Measurements from ENCODE around the gene LPIN1. TPM values are rescaled to one million over a fixed set of nuclear protein-coding genes. Genes with fewer than 3 reads are reported as not detected.
"Not testable (repeated sequence)": the region's sequence is repeated elsewhere in the genome, so short reads cannot be mapped to it uniquely, and the experiment has no call there.

Gene LPIN1
- total RNA-seq, 1 donor from 2014 or later = 62.9 TPM

DNA sequence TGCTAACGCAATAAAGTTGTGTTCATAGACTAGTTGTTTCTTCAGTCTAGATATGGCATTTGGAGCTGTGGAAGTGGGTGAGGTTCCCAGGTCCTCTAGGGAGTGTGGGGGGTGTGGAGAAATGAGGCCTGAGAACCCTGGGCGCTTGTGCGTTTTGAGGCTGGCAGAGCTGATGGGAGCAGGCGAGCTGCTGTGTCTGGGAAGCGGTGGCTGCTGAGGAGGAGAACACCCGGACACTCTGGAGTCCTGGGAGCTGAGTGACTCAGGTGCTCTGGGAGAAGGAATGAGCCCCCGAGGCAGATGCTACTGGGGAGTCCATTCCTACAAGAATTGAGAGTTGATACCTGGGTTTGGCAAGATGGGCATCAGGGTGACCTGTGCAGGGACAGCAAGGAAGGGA, 67.5 kb downstream of the LPIN1 start:
- TF ChIP-seq, protein P1, sequence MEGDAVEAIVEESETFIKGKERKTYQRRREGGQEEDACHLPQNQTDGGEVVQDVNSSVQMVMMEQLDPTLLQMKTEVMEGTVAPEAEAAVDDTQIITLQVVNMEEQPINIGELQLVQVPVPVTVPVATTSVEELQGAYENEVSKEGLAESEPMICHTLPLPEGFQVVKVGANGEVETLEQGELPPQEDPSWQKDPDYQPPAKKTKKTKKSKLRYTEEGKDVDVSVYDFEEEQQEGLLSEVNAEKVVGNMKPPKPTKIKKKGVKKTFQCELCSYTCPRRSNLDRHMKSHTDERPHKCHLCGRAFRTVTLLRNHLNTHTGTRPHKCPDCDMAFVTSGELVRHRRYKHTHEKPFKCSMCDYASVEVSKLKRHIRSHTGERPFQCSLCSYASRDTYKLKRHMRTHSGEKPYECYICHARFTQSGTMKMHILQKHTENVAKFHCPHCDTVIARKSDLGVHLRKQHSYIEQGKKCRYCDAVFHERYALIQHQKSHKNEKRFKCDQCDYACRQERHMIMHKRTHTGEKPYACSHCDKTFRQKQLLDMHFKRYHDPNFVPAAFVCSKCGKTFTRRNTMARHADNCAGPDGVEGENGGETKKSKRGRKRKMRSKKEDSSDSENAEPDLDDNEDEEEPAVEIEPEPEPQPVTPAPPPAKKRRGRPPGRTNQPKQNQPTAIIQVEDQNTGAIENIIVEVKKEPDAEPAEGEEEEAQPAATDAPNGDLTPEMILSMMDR (IDR thresholded peaks at IDR 0.05) = no peak
- Histone ChIP-seq H3K36me3 (peaks cover 46% of the 10 kb centered on the region), H3K27me3 (no peaks in the 10 kb centered on the region), H3K9me3 (no peaks in the 10 kb centered on the region), H3K27ac (no peak overlapping the region), H3K4me1 (no peaks in the 10 kb centered on the region), H3K4me3 (no peak overlapping the region)
- DNase-seq = no peak
- no peak for ATAC-seq
- intact Hi-C loops (cut with DNase I) = no loop called here

DNA sequence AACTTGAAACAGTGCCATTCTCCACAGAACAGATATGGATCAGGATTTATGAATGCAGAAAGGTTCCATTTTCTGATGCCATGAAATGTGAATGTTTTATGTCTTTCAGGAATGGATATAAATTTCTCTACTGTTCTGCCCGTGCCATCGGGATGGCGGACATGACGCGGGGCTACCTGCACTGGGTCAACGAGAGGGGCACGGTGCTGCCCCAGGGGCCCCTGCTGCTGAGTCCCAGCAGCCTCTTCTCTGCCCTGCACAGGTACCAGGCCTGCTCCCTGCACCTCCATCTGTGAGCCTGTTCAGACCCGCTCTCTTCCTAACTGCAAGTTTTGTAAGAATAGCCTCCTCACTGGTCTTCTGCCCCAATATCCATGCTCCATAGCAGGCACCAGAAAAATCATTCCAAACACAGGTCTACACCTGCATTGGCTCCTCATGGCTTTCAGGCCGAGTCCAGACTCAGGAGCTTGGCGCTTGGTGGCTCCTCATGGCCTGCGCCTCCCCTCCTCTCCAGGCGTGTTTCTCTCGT, 68.6 kb downstream of the LPIN1 start:
- TF ChIP-seq, protein P1 (IDR thresholded peaks at IDR 0.05) = no peak
- ATAC-seq (no peak), DNase-seq (no peak)
- Histone ChIP-seq H3K4me1 (no peaks in the 10 kb centered on the region), H3K27me3 (no peaks in the 10 kb centered on the region), H3K36me3 (peaks cover 48% of the 10 kb centered on the region), H3K9me3 (no peaks in the 10 kb centered on the region), H3K27ac (no peak overlapping the region), H3K4me3 (no peak overlapping the region)
- intact Hi-C loops (cut with DNase I) = no loop called here

DNA sequence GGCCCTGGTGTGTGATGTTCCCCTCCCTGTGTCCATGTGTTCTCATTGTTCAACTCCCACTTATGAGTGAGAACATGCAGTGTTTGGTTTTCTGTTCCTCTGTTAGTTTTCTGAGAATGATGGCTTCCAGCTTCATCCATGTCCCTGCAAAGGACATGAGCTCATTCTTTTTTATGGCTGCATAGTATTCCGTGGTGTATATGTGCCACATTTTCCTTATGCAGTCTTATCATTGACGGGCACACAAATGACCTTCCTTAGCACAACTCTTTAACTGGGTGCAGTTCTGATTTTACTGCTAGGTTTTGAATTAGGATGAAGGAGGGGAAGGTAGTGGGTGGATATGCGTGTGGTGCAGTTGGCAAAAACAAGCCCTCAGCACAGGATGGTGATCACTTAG, 70.5 kb downstream of the LPIN1 start:
- H3K4me1 ChIP-seq; H3K27me3 ChIP-seq; H3K4me3 ChIP-seq; H3K27ac ChIP-seq; ATAC-seq; H3K9me3 ChIP-seq; DNase-seq; intact Hi-C loops (cut with DNase I): not testable (repeated sequence)
- peaks cover 53% of the 10 kb centered on the region for H3K36me3 ChIP-seq

DNA sequence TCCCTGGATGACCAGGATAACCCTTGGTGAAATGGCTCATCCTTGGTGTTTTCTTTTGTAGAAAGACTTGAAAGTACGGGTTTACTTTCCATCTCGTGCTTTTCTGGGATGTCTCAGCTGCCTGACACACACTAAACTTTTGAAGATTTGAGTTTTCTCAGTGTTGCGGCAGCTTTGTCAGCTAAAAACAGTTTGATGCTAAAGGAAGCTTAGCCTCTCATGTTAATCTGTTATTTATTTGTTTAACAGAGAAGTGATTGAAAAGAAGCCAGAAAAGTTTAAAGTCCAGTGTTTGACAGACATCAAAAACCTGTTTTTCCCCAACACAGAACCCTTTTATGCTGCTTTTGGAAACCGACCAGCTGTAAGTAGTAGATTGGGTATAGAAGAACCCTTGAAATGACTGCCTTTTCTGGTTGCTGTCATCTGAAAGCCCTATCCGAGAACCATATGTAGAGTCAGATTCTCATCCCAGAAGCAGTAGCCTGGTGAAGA, 72.8 kb downstream of the LPIN1 start:
- ATAC-seq (no peak), DNase-seq (no peak)
- Histone ChIP-seq H3K36me3 (peaks cover 58% of the 10 kb centered on the region), H3K27ac (no peak overlapping the region), H3K9me3 (no peaks in the 10 kb centered on the region), H3K4me3 (no peak overlapping the region), H3K27me3 (no peaks in the 10 kb centered on the region), H3K4me1 (no peaks in the 10 kb centered on the region)
- TF ChIP-seq, protein P1 (IDR thresholded peaks at IDR 0.05) = no peak
- intact Hi-C loops (cut with DNase I) = no loop called here

DNA sequence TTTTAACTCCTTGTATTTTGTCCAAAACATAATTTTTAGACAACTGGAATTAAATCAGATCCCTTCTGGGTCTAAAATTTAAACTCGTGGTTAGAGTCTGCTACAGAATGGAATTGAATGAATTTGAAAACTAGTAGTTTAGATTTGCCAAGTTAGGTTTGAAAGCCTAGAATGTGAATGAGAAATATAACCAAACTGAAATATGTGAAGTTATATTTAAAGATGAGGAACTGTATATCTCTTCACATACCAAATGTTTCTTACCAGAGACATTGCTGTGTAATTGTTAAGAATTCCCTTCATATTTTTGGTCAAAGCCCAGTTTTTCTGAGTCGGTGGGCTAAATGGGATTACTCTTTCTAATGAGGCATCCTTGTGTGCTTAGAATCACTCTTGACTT, 74.2 kb downstream of the LPIN1 start:
- Histone ChIP-seq H3K4me1 (no peaks in the 10 kb centered on the region), H3K4me3 (no peak overlapping the region), H3K27ac (no peak overlapping the region), H3K9me3 (no peaks in the 10 kb centered on the region), H3K36me3 (peaks cover 64% of the 10 kb centered on the region), H3K27me3 (no peaks in the 10 kb centered on the region)
- DNase-seq (no peak), ATAC-seq (no peak)
- intact Hi-C loops (cut with DNase I) = no loop called here
- TF ChIP-seq, protein P1 (IDR thresholded peaks at IDR 0.05) = no peak

DNA sequence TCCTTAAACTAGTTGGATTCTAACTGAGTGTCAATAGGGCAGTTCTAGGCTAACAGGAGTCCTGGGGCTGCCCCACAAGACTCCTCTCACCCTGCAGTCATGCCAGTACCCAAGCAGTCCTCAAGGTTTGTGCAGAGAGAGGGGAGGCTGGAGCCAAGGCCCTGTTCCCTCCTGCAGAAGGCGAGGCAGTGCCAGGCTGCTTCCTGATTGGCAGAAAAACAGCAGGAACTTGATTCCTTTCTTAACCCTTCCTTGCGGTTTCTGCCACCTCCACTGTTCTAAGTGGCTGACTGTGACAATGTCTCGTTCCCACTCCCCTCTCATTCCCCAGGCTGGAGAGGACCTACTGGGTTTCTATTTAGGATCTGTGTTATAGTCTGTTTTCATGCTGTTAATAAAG, 75.3 kb downstream of the LPIN1 start:
- no peak overlapping the region for H3K27ac ChIP-seq
- H3K36me3 ChIP-seq = peaks cover 64% of the 10 kb centered on the region
- H3K4me1 ChIP-seq = no peaks in the 10 kb centered on the region
- no peaks in the 10 kb centered on the region for H3K27me3 ChIP-seq
- DNase-seq (no peak), ATAC-seq (no peak)
- H3K4me3 ChIP-seq = no peak overlapping the region
- TF ChIP-seq, protein P1 (IDR thresholded peaks at IDR 0.05) = no peak
- H3K9me3 ChIP-seq = no peaks in the 10 kb centered on the region
- intact Hi-C loops (cut with DNase I) = no loop called here

DNA sequence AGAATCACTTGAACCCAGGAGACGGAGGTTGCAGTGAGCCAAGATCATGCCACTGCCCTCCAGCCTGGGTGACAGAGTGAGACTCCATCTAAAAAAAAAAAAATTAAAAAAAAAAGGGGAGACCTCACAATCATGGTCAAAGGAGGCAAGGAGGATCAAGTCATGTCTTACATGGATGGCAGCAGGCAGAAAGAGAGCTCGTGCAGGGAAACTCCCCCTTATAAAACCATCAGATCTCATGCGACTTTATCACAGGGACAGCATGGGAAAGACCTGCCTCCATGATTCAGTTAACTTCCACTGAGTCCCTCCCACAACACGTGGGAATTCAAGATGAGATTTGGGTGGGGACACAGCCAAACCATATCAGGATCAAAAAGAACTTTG, 75.9 kb downstream of the LPIN1 start:
- H3K4me3 ChIP-seq; ATAC-seq; DNase-seq; H3K27me3 ChIP-seq; H3K27ac ChIP-seq; H3K9me3 ChIP-seq; intact Hi-C loops (cut with DNase I); H3K4me1 ChIP-seq: not testable (repeated sequence)
- H3K36me3 ChIP-seq = peaks cover 60% of the 10 kb centered on the region
